Duodenal mucosa (tissue), 2 donors: Measurements from ENCODE around the gene HBD.

Experiments used
- H3K27ac ChIP-seq: one replicate; pipeline ENCODE4 v1.7.0; 2013; ENCODE audit warnings: low read depth, low read length
- H3K27me3 ChIP-seq, 2 donors: one replicate each; pipeline ENCODE4 v1.7.0; 2013; ENCODE audit warnings: low read length in 2 of 2, control low read depth in 1 of 2; ENCODE audit not compliant: insufficient read depth in 2 of 2, control insufficient read depth in 1 of 2
- H3K36me3 ChIP-seq, 2 donors: one replicate each; pipeline ENCODE4 v1.7.0; 2013; ENCODE audit warnings: low read length in 2 of 2, control low read depth in 1 of 2; ENCODE audit not compliant: insufficient read depth in 2 of 2, control insufficient read depth in 1 of 2
- H3K4me1 ChIP-seq, 2 donors: one replicate each; pipeline ENCODE4 v1.7.0; 2013; ENCODE audit warnings: low read length in 2 of 2, control low read depth in 1 of 2; ENCODE audit not compliant: insufficient read depth in 2 of 2, control insufficient read depth in 1 of 2
- H3K4me3 ChIP-seq, 2 donors: one replicate each; pipeline ENCODE4 v1.7.0; 2013; ENCODE audit warnings: low read length in 2 of 2, low read depth in 1 of 2
- H3K9ac ChIP-seq, 2 donors: one replicate each; pipeline ENCODE4 v1.7.0; 2013; ENCODE audit warnings: low read length in 2 of 2, low read depth in 1 of 2
- H3K9me3 ChIP-seq, 2 donors: one replicate each; pipeline ENCODE4 v1.7.0; 2013; ENCODE audit warnings: low read length in 2 of 2, control low read depth in 1 of 2; ENCODE audit not compliant: control insufficient read depth in 1 of 2

Gene HBD

DNA sequence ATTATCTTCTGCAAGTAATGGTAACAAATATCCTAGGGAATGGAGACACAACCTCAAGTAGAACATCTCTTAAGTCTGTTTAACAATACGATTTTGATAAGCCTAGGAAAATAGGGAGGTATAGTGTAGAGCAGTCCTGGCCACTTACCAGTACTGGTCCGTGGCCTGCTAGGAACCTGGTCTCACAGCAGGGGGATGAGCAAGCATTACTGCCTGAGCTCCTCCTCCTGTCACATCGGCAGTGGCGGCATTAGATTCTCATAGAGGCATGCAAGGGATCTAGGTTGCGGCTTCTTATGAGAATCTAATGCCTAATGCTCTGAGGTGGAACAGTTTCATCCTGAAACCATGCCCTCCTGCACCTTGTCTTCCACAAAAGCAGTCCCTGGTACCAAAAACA, 38.2 kb downstream of the HBD start:
- H3K27me3 ChIP-seq: no peaks in the 10 kb centered on the region
- no peak overlapping the region for H3K27ac ChIP-seq
- H3K9me3 ChIP-seq: peaks cover 0 to 3% of the 10 kb centered on the region in 2 donors
- no peaks in the 10 kb centered on the region for H3K4me1 ChIP-seq
- H3K4me3 ChIP-seq: no peak overlapping the region
- H3K36me3 ChIP-seq: no peaks in the 10 kb centered on the region
- no peak overlapping the region for H3K9ac ChIP-seq

- Histone ChIP-seq H3K27ac (no peak overlapping the region), H3K4me1 (no peaks in the 10 kb centered on the region), H3K9ac (no peak overlapping the region), H3K9me3 (peaks cover 0 to 3% of the 10 kb centered on the region in 2 donors), H3K4me3 (no peak overlapping the region), H3K27me3 (no peaks in the 10 kb centered on the region), H3K36me3 (no peaks in the 10 kb centered on the region)
Measured at GRCh38 chr11:5192738-5193137, 41.5 kb downstream of the HBD start.

GRCh38 chr11:5188201-5188600, 46.1 kb downstream of the HBD start:
- Histone ChIP-seq H3K4me3 (no peak overlapping the region), H3K36me3 (no peaks in the 10 kb centered on the region), H3K27me3 (no peaks in the 10 kb centered on the region), H3K9me3 (peaks cover 0 to 3% of the 10 kb centered on the region in 2 donors), H3K4me1 (no peaks in the 10 kb centered on the region), H3K27ac (no peak overlapping the region), H3K9ac (no peak overlapping the region)
